Measurements from ENCODE around the gene HSPB1.

DNA sequence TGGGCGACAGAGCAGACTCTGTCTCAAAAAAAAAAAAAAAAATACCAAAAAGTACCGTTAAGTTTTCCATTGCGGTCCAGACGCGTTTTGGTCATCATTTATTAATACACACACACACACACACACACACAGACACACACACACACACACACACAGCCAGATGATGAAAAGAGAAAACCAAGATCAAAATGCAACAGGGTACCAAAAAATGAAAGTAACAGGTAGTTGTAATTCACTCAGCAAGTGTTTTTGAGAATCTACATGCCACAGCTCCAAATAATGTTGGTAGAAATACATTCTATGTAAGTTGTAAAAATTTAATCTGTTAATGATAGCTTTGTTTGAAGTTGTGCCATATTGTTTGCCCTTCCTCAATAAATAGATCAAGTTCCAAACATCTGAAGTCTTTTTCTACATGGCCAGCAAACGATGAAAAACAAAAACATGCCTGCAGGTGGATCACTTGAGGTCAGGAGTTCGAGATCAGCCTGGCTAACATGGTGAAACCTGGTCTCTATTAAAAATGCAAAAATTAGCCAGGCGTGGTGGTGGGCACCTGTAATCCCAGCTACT is 46.9 kb downstream of the HSPB1 start:
- no peak for TF ChIP-seq POLR2A (IDR thresholded peaks at IDR 0.05)
- TF ChIP-seq, protein P1, sequence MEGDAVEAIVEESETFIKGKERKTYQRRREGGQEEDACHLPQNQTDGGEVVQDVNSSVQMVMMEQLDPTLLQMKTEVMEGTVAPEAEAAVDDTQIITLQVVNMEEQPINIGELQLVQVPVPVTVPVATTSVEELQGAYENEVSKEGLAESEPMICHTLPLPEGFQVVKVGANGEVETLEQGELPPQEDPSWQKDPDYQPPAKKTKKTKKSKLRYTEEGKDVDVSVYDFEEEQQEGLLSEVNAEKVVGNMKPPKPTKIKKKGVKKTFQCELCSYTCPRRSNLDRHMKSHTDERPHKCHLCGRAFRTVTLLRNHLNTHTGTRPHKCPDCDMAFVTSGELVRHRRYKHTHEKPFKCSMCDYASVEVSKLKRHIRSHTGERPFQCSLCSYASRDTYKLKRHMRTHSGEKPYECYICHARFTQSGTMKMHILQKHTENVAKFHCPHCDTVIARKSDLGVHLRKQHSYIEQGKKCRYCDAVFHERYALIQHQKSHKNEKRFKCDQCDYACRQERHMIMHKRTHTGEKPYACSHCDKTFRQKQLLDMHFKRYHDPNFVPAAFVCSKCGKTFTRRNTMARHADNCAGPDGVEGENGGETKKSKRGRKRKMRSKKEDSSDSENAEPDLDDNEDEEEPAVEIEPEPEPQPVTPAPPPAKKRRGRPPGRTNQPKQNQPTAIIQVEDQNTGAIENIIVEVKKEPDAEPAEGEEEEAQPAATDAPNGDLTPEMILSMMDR (IDR thresholded peaks at IDR 0.05), result no peak
